ENCODE data around the gene DNTTIP2. TPM values are rescaled to one million over a fixed set of nuclear protein-coding genes. Genes with fewer than 3 reads are reported as not detected.

Gene DNTTIP2, protein sequence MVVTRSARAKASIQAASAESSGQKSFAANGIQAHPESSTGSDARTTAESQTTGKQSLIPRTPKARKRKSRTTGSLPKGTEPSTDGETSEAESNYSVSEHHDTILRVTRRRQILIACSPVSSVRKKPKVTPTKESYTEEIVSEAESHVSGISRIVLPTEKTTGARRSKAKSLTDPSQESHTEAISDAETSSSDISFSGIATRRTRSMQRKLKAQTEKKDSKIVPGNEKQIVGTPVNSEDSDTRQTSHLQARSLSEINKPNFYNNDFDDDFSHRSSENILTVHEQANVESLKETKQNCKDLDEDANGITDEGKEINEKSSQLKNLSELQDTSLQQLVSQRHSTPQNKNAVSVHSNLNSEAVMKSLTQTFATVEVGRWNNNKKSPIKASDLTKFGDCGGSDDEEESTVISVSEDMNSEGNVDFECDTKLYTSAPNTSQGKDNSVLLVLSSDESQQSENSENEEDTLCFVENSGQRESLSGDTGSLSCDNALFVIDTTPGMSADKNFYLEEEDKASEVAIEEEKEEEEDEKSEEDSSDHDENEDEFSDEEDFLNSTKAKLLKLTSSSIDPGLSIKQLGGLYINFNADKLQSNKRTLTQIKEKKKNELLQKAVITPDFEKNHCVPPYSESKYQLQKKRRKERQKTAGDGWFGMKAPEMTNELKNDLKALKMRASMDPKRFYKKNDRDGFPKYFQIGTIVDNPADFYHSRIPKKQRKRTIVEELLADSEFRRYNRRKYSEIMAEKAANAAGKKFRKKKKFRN
- total RNA-seq: 46.9 TPM

DNA sequence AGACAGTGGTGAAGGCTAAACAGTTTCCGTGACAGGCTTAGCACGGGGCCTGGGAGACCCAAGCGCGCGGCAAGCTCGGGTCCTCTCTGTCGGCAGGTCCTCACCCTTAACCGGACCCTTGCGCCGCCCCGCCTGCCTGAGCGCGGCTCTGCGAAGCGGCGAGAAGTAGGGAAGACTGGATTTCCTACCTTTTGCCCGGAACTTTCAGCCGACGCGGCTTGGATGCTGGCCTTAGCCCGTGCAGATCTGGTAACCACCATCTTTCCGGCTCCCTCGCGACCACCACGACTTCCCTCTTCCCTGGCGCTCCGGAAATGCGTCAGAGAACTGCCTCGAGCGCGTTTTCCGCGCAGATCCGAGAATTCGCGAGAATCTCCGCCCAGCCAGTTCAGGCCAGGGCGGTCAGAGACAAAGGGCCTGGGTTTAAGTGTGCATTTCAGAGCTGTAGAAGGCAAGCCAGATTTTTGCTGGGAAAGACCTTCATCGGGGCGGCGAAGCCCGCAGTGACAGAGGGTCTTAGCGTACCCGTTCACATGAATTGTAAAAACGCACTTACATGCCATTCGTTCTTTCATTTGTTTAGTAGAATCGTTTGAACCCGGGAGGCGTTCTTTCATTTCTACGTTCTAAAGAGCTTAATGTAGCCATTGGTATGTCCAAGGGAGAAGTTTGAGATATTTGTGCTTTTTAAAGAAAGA lies at the start of gene DNTTIP2:
DNTTIP2 (minus strand) TSS at position 318 of the 698 bp plus-strand sequence; CDS start at position 260, 58 bp downstream.

DNA sequence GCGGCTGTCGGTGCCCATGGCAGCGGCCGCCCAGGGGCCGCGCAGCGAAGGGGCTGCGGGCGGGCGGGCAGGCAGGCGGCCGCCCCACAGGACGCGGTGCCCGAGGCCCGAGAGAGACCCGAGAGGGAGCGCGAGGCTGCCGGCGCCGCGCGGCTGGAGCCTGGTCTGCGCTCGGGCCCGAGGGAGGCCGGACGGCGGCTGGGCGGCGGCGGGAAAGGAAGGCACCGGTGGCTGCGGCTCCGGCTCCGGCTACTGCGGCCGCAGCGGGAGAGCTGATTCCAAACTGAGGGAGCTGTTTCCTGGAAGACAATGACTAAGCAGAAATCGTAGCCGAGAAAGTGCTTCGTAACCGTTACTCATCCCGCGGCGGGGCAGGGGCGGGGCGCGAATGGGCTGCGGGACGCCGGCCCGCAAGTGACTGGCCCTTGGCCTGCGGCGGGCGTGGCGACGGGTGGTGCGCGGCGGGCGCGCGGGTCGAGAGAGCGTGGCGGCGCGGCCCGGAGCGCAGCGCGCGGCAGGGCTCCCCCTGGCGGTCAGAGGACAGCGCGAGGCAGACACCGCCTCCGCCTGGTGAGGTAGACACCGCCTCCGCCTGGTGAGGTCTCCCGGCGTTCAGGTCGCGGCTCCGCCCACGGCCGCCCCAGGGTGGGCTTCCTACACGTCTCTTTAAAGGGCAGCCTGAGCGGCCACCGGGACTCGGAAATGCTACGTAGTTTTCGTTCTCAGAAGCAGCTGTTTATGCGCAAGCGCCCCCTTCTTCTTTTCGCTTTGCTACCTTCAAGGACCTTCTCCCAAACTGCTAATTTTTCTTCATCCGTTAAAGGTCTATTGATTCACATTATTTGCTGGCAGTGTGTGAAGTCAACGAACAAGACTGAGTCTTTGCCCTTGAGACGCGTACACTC lies 30.4 kb upstream of the DNTTIP2 start, which contains the start of gene GCLM:
GCLM (minus strand) TSS at position 285 of the 905 bp plus-strand sequence; CDS start at position 18, 267 bp downstream.

Other genes starting within 250 kb of the DNTTIP2 start
- 14.5 TPM for gene BCAR3, start 197.4 kb downstream of the DNTTIP2 start, total RNA-seq
- gene GCLM, start 30.2 kb upstream of the DNTTIP2 start, total RNA-seq: 12.5 TPM
- 113 TPM for gene ABCA4, start 241.9 kb upstream of the DNTTIP2 start, total RNA-seq